PC-9 (cell line): ENCODE results near the gene ANKRD52.

Experiments used
- CTCF ChIP-seq: fragments of 200-600 bp; sonication (generic); conservative IDR thresholded peaks from 2 replicates; pipeline ENCODE4 v1.6.1; 2017; ENCODE audit warnings: mixed run types, antibody characterized with exemption, mild to moderate bottlenecking, moderate library complexity
- EZH2 ChIP-seq: fragments of 200-600 bp; sonication (generic); IDR thresholded peaks from 2 replicates; pipeline ENCODE4 v1.8.0; 2017; ENCODE audit warnings: antibody characterized with exemption, low read depth

DNA sequence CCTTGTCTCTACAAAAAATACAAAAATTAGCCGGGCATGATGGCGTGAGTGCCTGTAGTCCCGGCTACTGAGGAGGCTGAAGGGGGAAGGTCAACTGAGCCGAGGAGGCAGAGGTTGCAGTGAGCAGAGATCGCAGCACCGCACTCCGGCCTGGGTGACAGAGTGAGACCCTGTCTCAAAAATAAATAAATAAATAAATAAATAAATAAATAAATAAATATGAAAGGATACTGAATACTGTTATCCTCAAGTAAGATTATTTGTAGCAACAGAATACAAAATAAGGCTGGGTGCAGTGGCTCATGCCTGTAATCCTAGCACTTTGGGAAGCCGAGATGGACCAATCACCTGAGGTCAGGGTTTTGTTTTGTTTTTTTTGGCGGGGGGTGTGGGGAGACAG is 38.3 kb downstream of the ANKRD52 start:
- TF ChIP-seq EZH2 (no peak), CTCF (no peak)
